Activated CD4-positive, alpha-beta T cell treated with anti-CD3 and anti-CD28 coated beads, Interleukin-10, Interleukin-2, amounts not matched to agents 100 ng/mL and 50 ng/mL, durations not matched to agents 16 hours and 8 hours (primary cell): ENCODE measurements around the gene GPR162.
A peak's percentile ranks its signal among the peaks of the same experiment; 100 is the strongest.

ENCODE experiments used
- DNase-seq: peaks from one replicate; pipeline ENCODE4 v3.0.0-alpha.2; 2020

GPR162 gene

DNA sequence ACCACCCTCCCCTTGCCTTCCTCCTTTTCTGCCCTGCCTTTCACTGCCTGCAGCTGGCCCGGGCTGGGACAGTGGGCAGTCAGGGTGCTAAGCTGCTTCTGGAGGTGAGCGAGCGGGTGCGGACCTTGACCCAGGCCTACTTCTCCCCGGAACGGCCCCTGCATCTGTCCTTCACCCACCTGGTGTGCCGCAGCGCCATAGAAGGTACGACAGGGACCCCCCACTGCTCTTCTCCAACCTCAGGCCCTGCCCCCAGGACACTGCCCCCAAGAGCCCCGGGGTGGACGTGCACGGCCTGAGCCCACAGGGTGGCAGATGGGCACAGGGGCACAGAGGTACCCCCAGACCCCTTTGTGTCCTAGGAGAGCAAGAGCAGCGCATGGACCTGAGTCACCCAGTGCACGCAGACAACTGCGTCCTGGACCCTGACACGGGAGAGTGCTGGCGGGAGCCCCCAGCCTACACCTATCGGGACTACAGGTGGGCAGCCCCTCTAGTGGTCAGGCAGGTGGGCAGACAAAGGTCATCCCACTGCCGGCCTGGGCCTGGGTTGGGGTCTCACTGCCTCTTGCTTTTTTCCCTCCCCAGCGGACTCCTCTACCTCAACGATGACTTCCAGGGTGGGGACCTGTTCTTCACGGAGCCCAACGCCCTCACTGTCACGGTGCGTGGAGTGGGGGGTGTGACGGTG, 15.9 kb downstream of the GPR162 start:
- DNase-seq: no peak

- no peak for DNase-seq
Observed at GRCh38 chr12:6838854-6839253, 17.2 kb downstream of the GPR162 start.

- no peak for DNase-seq
Observed at GRCh38 chr12:6839482-6840201, 18.0 kb downstream of the GPR162 start.

GRCh38 chr12:6840330-6840729, 18.7 kb downstream of the GPR162 start:
- DNase-seq: no peak

DNA sequence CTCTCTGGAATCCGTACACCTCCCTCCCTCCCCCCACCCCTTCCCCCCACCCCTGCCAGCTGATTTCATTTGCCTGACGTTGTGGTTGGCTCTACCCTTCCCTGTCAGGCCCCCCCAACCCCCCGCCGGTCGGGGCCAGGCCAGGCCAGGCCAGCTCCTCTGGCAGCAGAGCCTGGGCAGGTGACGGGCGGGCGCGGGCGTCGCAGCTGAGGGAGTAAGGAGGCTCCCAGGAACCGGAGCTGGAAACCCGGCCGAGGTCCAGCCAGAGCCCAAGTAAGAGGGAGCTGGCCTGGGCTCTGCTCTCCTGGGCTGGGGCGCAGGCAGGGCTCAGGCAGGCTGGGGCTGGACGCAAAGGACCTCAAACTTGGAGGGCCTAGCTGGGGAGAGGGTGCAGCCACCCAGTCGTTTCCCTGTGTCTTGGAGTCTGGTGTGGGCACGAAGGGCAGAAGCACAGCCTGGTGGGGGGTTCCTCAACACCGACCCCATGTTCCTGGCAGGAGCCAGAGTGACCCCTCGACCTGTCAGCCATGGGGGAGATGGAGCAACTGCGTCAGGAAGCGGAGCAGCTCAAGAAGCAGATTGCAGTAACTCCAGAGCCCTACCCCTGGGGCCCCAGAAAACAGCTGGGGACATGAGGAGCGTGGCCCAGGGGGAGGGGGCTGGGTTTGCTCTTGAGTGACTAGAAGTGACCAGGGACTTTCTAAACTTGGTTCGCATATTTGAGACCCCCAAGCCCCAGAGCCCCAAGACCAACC, 19.3 kb downstream of the GPR162 start, which contains the start of gene GNB3:
Gene GNB3, plus strand, starts transcription at position 165 of the 755 bp plus-strand sequence. Its CDS starts 363 bp downstream, at position 528.
- no peak for DNase-seq

- no peak for DNase-seq
Observed at GRCh38 chr12:6842075-6842474, 20.5 kb downstream of the GPR162 start.

- DNase-seq: no peak
Observed at GRCh38 chr12:6843118-6843902, 21.7 kb downstream of the GPR162 start.

- DNase-seq: no peak
Observed at GRCh38 chr12:6845395-6845794, 23.8 kb downstream of the GPR162 start.

DNA sequence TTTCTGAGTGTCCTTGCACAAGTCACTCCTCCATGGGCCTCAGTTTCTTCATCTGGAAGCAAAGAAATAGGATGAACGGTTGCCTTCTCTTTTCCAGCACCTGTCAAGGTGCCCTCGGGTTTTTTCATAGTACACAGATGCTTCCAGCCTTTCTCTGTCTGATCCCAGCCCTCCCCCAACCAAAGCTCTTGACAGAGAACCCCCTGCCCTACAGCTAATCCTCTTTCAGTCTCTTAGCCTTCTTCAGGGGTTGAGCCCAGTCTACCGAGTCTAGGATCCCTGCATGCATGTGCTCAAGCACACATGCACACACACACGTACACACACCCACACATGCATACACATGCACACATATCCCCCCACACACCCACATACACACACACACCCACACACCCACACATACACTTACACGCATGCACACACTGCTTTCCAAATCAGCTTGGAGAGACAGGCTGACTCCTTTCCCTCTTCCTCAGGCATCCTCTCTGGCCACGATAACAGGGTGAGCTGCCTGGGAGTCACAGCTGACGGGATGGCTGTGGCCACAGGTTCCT, 24.8 kb downstream of the GPR162 start:
- DNase-seq: no peak

- DNase-seq: no peak
Observed at GRCh38 chr12:6847676-6848075, 26.1 kb downstream of the GPR162 start.

GRCh38 chr12:6849427-6849826, 27.8 kb downstream of the GPR162 start:
- DNase-seq: no peak

- DNase-seq: no peak
Observed at GRCh38 chr12:6849976-6850560, 28.4 kb downstream of the GPR162 start.

DNA sequence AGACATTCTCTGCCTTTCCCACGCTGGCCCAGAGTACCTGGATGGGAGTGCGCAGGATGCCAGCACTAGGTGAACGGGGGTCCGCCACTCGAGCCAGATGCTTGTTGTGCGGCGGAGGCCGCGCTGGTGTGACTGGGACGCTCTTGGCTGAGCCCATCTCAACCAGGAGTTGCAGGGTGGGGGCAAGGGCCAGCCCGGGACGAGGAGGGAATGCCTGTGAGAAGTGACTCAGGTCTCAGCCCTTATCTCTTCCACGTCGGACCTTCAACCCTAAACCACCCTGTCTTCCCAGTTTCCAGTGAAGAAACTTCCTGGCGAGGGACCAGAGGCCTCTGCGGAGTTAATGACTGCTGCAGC, 29.2 kb downstream of the GPR162 start:
- DNase-seq: no peak

DNA sequence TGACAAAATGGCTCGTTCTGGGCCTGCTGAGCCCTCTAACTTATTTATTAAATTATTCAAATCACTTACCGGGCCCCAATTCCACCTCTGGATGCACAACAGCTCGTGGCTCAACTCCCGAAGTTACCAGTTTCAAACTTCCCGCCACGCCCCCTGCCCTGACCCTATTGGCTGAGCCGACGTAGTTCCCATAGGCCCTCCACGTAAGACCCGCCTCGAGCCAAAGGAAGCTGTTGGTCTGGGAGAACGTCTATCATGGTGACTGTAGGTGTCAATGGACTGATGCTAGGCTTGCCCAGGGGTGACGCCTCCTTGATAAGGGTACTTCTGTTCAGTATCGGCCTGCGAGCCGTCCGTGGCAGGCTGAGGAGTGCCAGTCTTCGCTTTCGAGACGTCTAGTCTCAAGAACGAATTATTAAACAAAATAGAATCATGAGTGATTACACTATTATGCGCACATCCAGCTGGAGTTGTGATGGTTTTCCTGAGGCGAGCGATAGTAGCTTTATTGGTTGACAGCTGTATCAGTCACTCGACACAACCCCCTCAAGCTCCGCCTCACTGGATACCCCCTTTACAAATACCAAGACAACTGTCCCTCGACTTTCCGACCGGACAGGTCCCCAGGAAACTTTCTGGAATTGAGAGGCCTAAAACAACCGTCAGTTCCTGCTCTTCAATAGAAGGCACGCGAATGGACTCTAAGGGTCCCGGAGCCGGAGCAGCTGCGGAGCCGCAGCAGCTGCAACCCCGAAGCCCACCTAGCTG, 29.7 kb downstream of the GPR162 start, which contains the start of gene CDCA3:
Gene CDCA3, minus strand, starts transcription at position 134 of the 768 bp plus-strand sequence. CDS start 334 bp downstream, outside the sequence.
- DNase-seq: peak; percentile 98

DNA sequence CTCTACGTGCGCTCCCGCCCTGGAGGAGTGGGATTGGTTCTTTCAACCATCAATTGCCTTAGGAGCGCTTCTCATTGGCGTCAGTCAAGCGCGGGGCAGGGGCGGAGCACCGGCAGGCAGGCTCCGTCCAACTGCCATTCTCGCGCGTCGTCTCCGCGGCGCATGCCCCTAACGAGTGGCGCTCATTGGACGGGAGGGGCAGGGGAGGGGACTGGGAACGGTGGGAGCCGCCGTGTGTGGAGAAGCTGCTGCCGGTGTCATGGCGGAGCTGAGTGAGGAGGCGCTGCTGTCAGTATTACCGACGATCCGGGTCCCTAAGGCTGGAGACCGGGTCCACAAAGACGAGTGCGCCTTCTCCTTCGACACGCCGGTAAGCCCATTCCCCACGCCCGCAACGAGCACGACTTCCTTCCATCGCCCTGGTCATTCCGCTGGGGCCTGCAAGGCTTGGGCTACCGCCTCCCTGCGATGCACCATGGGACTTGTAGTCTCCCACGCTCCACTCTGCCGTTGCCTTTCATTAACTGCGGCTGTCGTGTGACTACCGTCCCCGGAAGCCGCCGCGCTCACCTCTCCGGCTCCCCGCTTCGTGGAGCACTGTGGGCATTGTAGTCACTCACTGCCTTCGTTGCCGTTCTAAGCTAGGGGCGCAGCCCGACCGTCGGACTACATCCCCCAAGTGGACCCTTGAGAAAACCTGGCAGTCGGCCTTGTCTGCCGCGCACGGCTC, 30.5 kb downstream of the GPR162 start, which contains the start of gene USP5:
Gene USP5, plus strand, starts transcription at position 230 of the 730 bp plus-strand sequence. Its CDS starts 30 bp downstream, at position 260.
- DNase-seq: peak; percentile 100

- DNase-seq: peak; percentile 86
Observed at GRCh38 chr12:6852651-6853354, 31.2 kb downstream of the GPR162 start.

DNA sequence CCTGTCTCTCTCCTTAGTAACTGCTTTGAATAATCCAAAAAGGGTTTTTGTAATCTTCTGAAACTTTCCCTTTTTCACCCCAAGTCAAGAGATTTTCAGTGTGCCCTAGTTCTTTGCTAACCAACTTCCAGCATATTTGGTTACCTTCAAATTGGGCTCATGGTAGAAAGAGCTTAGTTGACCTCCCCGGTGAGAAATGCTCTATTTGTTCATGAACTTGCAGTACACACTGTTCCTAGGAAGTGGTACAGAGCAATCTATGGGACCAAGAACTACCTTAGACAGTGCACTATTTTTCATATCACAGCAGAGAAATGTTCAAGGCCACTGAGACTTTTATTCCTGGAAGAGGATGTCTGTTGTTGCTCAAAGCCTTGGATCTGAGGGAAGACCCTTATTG, 32.0 kb downstream of the GPR162 start:
- no peak for DNase-seq

GRCh38 chr12:6854036-6854435, 32.4 kb downstream of the GPR162 start:
- no peak for DNase-seq

DNA sequence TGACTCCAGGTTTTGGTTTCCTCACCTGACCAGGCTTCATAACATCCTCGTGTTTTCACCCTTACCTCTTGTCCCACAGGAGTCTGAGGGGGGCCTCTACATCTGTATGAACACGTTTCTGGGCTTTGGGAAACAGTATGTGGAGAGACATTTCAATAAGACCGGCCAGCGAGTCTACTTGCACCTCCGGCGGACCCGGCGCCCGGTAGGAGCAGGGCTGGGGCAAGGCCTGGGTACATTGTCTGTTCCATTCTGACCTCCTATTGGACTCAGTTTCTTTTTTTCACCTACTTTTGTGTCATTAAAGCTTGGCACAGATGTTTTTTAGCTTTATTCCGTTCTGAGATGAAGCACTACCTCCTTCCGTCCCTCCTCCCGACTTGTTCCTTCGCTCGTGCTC, 33.7 kb downstream of the GPR162 start:
- DNase-seq: no peak

DNA sequence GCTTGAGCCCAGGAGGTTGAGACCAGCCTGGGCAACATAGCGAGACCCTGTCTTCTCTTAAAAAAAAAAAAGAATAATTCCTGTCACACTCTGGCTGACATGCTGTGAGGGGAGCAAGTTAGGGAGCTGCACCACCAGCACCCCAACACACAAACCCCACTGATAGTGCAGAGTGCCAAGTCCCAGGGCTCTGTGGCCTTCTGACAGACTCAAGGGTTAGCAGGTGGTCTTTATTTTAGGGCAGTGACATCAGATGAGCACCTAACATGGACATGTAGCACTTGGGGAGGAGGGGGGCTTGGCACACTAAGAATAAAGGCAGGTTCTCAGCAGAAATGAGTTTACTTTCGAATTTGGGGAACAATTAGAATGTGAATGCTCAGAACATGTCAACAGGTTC, 37.2 kb downstream of the GPR162 start:
- no peak for DNase-seq
